ENCODE data around the gene YBX2.

YBX2 gene

DNA sequence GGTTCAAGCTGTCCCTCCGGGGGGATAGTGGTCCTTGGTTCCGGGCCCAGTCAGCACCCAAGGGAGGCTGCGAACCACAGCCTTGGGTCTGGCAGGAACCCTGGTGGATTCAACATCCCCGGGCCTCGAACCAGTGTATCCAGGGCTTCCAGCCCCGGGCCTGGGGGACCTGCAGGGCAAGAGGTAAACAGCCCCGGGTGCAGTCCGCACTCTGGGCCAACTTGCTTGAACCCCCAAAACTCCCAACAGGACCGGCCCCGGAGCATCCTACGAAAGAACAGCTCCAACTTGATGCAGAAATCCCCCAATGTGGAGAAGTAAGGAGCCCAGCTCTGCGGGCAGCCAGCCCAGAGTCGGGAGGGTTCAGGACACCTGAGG is 36.2 kb upstream of the YBX2 start:
- Histone ChIP-seq H3K9me3 (ENCODE audit: control insufficient read depth, insufficient read depth, low read depth, low read length) (no peaks in the 10 kb centered on the region), H3K36me3 (ENCODE audit: control insufficient read depth in 2 of 2, insufficient read depth in 1 of 2, low read length in 2 of 2) (peaks cover 3 to 17% of the 10 kb centered on the region in 2 experiments; a peak in 2 of 3 replicates), H3K4me3 (ENCODE audit: low read depth, low read length) (peak overlapping the region; percentile 64; the same call in 1 of the 2 replicates), H3K27ac (ENCODE audit: extremely low read depth, low read depth, low read length) (peak overlapping the region; percentile 35; the same call in 1 of the 2 replicates), H3K4me1 (ENCODE audit: control insufficient read depth, insufficient read depth, low read length) (peaks cover 9% of the 10 kb centered on the region)
- CTCF ChIA-PET: interaction anchor here (0.6 to 2.8 kb wide), 4 partner anchors 13 to 67 kb away, joined by 4 to 29 read pairs (median 10); no protein-coding TSS in a partner anchor
- POLR2A ChIA-PET: interaction anchor here (1.8 to 2.9 kb wide), 5 partner anchors 13 to 356 kb away, joined by 13 to 42 read pairs (median 22); partner anchors contain the start of genes GPS2, POLR2A and TP53
- TF ChIP-seq ZFP41 (tag by site-specific recombination; IDR thresholded peaks at IDR 0.05; ENCODE audit: borderline replicate concordance): no peak
- TF ChIP-seq ZNF423 (tag by site-specific recombination; IDR thresholded peaks at IDR 0.05): 0 out of 2 replicates have a peak, but pooled peaks have one; percentile 16
- no peak for TF ChIP-seq ZNF555 (tag by site-specific recombination; conservative IDR thresholded peaks at IDR 0.05)
- TF ChIP-seq, protein P1, sequence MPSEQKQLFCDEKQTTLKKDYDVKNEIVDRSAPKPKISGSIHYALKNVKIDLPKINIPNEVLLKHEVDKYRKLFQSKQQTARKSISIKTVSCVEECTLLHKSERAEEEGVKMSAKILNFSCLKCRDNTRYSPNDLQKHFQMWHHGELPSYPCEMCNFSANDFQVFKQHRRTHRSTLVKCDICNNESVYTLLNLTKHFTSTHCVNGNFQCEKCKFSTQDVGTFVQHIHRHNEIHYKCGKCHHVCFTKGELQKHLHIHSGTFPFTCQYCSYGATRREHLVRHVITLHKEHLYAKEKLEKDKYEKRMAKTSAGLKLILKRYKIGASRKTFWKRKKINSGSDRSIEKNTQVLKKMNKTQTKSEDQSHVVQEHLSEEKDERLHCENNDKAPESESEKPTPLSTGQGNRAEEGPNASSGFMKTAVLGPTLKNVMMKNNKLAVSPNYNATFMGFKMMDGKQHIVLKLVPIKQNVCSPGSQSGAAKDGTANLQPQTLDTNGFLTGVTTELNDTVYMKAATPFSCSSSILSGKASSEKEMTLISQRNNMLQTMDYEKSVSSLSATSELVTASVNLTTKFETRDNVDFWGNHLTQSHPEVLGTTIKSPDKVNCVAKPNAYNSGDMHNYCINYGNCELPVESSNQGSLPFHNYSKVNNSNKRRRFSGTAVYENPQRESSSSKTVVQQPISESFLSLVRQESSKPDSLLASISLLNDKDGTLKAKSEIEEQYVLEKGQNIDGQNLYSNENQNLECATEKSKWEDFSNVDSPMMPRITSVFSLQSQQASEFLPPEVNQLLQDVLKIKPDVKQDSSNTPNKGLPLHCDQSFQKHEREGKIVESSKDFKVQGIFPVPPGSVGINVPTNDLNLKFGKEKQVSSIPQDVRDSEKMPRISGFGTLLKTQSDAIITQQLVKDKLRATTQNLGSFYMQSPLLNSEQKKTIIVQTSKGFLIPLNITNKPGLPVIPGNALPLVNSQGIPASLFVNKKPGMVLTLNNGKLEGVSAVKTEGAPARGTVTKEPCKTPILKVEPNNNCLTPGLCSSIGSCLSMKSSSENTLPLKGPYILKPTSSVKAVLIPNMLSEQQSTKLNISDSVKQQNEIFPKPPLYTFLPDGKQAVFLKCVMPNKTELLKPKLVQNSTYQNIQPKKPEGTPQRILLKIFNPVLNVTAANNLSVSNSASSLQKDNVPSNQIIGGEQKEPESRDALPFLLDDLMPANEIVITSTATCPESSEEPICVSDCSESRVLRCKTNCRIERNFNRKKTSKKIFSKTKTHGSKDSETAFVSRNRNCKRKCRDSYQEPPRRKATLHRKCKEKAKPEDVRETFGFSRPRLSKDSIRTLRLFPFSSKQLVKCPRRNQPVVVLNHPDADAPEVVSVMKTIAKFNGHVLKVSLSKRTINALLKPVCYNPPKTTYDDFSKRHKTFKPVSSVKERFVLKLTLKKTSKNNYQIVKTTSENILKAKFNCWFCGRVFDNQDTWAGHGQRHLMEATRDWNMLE (tag by site-specific recombination; conservative IDR thresholded peaks at IDR 0.05; ENCODE audit: low read depth): no peak
- TF ChIP-seq, protein P2, sequence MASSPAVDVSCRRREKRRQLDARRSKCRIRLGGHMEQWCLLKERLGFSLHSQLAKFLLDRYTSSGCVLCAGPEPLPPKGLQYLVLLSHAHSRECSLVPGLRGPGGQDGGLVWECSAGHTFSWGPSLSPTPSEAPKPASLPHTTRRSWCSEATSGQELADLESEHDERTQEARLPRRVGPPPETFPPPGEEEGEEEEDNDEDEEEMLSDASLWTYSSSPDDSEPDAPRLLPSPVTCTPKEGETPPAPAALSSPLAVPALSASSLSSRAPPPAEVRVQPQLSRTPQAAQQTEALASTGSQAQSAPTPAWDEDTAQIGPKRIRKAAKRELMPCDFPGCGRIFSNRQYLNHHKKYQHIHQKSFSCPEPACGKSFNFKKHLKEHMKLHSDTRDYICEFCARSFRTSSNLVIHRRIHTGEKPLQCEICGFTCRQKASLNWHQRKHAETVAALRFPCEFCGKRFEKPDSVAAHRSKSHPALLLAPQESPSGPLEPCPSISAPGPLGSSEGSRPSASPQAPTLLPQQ (tag by site-specific recombination; IDR thresholded peaks at IDR 0.05): 0 out of 2 replicates have a peak, but pooled peaks have one; percentile 8

DNA sequence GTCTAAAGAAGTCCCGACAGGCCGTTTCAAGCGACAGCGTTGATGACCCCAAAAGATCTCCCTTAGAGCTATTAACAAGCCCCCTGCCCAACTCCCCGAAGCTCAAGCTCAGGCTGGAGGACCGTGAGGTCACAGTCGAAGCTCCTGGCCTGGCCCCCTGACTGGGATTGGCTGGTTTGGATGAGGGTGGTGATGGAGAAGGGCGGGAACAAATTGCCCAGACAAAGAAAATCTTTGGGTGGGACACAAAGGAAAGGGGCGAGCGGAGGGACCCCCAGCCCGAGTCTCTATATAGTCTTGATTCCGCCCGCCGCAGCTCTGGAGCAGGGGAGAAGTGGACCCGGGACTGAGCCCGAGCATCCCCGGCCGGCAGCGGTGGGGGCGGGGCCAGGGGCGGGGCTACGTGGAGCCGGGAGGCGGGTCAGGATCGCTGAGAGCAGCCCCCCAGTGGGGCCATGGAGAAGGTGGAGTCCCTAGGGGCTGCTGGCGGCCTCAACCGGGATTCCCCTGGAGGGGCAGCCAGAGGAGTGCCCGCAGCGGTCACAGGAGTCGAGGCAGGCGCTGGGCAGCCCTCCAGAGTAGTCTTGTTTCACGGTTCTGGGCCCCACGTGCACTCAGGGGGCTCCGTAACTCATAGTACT is 35.7 kb upstream of the YBX2 start:
- Histone ChIP-seq H3K27ac (ENCODE audit: extremely low read depth, low read depth, low read length) (peak overlapping the region; percentile 86), H3K9me3 (ENCODE audit: control insufficient read depth, insufficient read depth, low read depth, low read length) (no peaks in the 10 kb centered on the region), H3K36me3 (ENCODE audit: control insufficient read depth in 2 of 2, insufficient read depth in 1 of 2, low read length in 2 of 2) (peaks cover 7 to 22% of the 10 kb centered on the region in 2 experiments; a peak in 2 of 3 replicates), H3K4me1 (ENCODE audit: control insufficient read depth, insufficient read depth, low read length) (peaks cover 9% of the 10 kb centered on the region), H3K4me3 (ENCODE audit: low read depth, low read length) (peak overlapping the region; percentile 64)
- ChIA-PET CTCF (interaction anchor here (0.6 to 2.8 kb wide), 15 partner anchors 14 to 365 kb away, joined by 3 to 29 read pairs (median 4); partner anchors contain the start of genes FXR2, GPS2, NLGN2 and TMEM95), POLR2A (interaction anchor here (0.6 to 2.9 kb wide), 37 partner anchors 8 to 918 kb away, joined by 3 to 42 read pairs (median 6); partner anchors contain the start of genes ACADVL, CTC1, DLG4 and DVL2)
- no peak for TF ChIP-seq SCRT1 (tag by site-specific recombination; IDR thresholded peaks at IDR 0.05; ENCODE audit: borderline replicate concordance)
- TF ChIP-seq ZNF830 (tag by site-specific recombination; IDR thresholded peaks at IDR 0.05; ENCODE audit: low read depth): no peak
- no peak for TF ChIP-seq GFI1B (tag by site-specific recombination; IDR thresholded peaks at IDR 0.05)
- TF ChIP-seq, protein P3, sequence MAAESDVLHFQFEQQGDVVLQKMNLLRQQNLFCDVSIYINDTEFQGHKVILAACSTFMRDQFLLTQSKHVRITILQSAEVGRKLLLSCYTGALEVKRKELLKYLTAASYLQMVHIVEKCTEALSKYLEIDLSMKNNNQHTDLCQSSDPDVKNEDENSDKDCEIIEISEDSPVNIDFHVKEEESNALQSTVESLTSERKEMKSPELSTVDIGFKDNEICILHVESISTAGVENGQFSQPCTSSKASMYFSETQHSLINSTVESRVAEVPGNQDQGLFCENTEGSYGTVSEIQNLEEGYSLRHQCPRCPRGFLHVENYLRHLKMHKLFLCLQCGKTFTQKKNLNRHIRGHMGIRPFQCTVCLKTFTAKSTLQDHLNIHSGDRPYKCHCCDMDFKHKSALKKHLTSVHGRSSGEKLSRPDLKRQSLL (tag by site-specific recombination; IDR thresholded peaks at IDR 0.05): no peak
- TF ChIP-seq ZBTB20 (tag by site-specific recombination; IDR thresholded peaks at IDR 0.05): peak; percentile 17; the same call in 1 of the 2 replicates
- TF ChIP-seq ZNF660 (tag by site-specific recombination; IDR thresholded peaks at IDR 0.05): no peak
- TF ChIP-seq ZNF202 (tag by site-specific recombination; IDR thresholded peaks at IDR 0.05; ENCODE audit: borderline replicate concordance): no peak
- TF ChIP-seq ZNF843 (tag by site-specific recombination; IDR thresholded peaks at IDR 0.05): no peak
- TF ChIP-seq, protein P4, sequence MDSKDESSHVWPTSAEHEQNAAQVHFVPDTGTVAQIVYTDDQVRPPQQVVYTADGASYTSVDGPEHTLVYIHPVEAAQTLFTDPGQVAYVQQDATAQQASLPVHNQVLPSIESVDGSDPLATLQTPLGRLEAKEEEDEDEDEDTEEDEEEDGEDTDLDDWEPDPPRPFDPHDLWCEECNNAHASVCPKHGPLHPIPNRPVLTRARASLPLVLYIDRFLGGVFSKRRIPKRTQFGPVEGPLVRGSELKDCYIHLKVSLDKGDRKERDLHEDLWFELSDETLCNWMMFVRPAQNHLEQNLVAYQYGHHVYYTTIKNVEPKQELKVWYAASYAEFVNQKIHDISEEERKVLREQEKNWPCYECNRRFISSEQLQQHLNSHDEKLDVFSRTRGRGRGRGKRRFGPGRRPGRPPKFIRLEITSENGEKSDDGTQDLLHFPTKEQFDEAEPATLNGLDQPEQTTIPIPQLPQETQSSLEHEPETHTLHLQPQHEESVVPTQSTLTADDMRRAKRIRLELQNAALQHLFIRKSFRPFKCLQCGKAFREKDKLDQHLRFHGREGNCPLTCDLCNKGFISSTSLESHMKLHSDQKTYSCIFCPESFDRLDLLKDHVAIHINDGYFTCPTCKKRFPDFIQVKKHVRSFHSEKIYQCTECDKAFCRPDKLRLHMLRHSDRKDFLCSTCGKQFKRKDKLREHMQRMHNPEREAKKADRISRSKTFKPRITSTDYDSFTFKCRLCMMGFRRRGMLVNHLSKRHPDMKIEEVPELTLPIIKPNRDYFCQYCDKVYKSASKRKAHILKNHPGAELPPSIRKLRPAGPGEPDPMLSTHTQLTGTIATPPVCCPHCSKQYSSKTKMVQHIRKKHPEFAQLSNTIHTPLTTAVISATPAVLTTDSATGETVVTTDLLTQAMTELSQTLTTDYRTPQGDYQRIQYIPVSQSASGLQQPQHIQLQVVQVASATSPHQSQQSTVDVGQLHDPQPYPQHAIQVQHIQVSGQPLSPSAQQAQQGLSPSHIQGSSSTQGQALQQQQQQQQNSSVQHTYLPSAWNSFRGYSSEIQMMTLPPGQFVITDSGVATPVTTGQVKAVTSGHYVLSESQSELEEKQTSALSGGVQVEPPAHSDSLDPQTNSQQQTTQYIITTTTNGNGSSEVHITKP (tag by site-specific recombination; IDR thresholded peaks at IDR 0.05): no peak
- no peak for TF ChIP-seq ZNF221 (tag by site-specific recombination; IDR thresholded peaks at IDR 0.05; ENCODE audit: borderline replicate concordance)
- TF ChIP-seq, protein P5, sequence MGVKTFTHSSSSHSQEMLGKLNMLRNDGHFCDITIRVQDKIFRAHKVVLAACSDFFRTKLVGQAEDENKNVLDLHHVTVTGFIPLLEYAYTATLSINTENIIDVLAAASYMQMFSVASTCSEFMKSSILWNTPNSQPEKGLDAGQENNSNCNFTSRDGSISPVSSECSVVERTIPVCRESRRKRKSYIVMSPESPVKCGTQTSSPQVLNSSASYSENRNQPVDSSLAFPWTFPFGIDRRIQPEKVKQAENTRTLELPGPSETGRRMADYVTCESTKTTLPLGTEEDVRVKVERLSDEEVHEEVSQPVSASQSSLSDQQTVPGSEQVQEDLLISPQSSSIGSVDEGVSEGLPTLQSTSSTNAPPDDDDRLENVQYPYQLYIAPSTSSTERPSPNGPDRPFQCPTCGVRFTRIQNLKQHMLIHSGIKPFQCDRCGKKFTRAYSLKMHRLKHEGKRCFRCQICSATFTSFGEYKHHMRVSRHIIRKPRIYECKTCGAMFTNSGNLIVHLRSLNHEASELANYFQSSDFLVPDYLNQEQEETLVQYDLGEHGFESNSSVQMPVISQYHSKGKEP (tag by site-specific recombination; IDR thresholded peaks at IDR 0.05): no peak

Measured in HEK293 (cell line).